ENCODE data around the gene DELE1.

DNA sequence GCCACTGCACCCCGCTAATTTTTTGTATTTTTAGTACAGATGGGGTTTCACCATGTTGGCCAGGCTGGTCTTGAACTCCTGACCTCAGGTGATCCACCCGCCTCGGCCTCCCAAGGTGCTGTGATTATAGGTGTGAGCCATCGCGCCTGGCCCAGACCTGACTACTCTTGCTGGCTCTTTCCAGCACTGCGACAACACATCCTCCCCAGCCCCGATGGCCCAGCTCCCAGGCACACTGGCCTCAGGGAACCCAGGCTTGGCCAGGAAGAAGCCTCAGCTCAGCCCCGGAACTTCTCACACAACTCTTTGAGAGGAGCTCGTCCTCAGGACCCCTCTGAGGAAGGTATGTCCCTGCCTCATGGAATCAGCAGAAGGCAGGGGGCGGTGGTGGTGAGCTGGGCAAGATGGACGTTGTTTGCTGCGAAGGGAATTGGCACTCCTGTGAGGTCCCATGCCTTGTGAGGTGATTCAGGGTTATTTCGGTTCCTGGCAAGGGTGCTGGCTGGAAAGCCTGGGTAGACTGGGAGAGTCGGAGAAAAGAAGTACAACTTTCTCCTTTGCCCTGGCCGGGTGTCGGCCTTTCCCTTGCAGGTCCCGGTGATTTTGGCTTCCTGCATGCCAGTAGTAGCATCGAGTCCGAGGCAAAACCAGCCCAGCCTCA, 5.9 kb downstream of the DELE1 start:
- TF ChIP-seq POLR2AphosphoS5 (IDR thresholded peaks at IDR 0.05; ENCODE audit: insufficient read depth, low read depth, low read length) (no peak), POLR2A (IDR thresholded peaks at IDR 0.05; ENCODE audit: low read depth, low read length) (no peak), MYC (IDR thresholded peaks at IDR 0.05; ENCODE audit: low read depth, low read length) (no peak), EZH2 (IDR thresholded peaks at IDR 0.05; ENCODE audit: borderline replicate concordance, low read depth, low read length, severe bottlenecking) (no peak), JUN (IDR thresholded peaks at IDR 0.05; ENCODE audit: borderline replicate concordance, insufficient read depth, insufficient read length, low read depth) (no peak)
- TF ChIP-seq, protein P1, sequence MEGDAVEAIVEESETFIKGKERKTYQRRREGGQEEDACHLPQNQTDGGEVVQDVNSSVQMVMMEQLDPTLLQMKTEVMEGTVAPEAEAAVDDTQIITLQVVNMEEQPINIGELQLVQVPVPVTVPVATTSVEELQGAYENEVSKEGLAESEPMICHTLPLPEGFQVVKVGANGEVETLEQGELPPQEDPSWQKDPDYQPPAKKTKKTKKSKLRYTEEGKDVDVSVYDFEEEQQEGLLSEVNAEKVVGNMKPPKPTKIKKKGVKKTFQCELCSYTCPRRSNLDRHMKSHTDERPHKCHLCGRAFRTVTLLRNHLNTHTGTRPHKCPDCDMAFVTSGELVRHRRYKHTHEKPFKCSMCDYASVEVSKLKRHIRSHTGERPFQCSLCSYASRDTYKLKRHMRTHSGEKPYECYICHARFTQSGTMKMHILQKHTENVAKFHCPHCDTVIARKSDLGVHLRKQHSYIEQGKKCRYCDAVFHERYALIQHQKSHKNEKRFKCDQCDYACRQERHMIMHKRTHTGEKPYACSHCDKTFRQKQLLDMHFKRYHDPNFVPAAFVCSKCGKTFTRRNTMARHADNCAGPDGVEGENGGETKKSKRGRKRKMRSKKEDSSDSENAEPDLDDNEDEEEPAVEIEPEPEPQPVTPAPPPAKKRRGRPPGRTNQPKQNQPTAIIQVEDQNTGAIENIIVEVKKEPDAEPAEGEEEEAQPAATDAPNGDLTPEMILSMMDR (IDR thresholded peaks at IDR 0.05; ENCODE audit: extremely low read depth in 1 of 2, insufficient read depth in 1 of 2, low read depth in 1 of 2, low read length in 2 of 2), result no peak
- TF ChIP-seq, protein P2, sequence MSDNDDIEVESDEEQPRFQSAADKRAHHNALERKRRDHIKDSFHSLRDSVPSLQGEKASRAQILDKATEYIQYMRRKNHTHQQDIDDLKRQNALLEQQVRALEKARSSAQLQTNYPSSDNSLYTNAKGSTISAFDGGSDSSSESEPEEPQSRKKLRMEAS (IDR thresholded peaks at IDR 0.05; ENCODE audit: insufficient read depth, insufficient read length), result no peak

Data from endothelial cell of umbilical vein (primary cell).